Tibial nerve (tissue), 4 donors: ENCODE measurements around the gene GATA5. TPM values are rescaled to one million over a fixed set of nuclear protein-coding genes. Genes with fewer than 3 reads are reported as not detected.

Experiments
- DNase-seq, 2 donors: peaks; one replicate each; pipeline ENCODE4 v3.0.0-alpha.2; 2019; ENCODE audit warnings: low spot score in 2 of 2
- H3K27ac ChIP-seq, 4 donors: fragments of 200-600 bp; sonication (generic) in 3 of 4; one replicate each; pipeline ENCODE4 v1.5.1; 2017 to 2019; ENCODE audit warnings: mild to moderate bottlenecking in 1 of 4
- H3K27me3 ChIP-seq, 2 donors: fragments of 200-600 bp; sonication (generic) in 1 of 2; one replicate each; pipeline versions ENCODE4 v1.5.1 to v1.6.0; 2017 to 2019
- H3K36me3 ChIP-seq, 3 donors: fragments of 200-600 bp; sonication (generic); one replicate each; pipeline ENCODE4 v1.5.1; 2018 to 2019
- H3K4me1 ChIP-seq, 4 donors: fragments of 200-600 bp; sonication (generic) in 3 of 4; one replicate each; pipeline ENCODE4 v1.5.1; 2017 to 2019
- H3K4me3 ChIP-seq, 4 donors: fragments of 200-600 bp; sonication (generic) in 3 of 4; one replicate each; pipeline ENCODE4 v1.5.1; 2017 to 2019; ENCODE audit warnings: mild to moderate bottlenecking in 1 of 4, moderate library complexity in 1 of 4
- H3K9me3 ChIP-seq, 4 donors: fragments of 200-600 bp; sonication (generic) in 3 of 4; one replicate each; pipeline ENCODE4 v1.5.1; 2017 to 2019
- CTCF ChIP-seq, 5 experiments: fragments of 200-600 bp in 3 of 5; fragments of 450-650 bp in 2 of 5; sonication (generic) in 3 of 5; IDR thresholded peaks; one replicate each; pipeline ENCODE4 v1.5.1; 2016 to 2019; ENCODE audit warnings: antibody characterized with exemption in 5 of 5, mild to moderate bottlenecking in 3 of 5, moderate library complexity in 2 of 5
- EP300 ChIP-seq, 2 donors: sonication (generic); formaldehyde crosslinking; IDR thresholded peaks; one replicate each; pipeline ENCODE4 v1.6.1; 2017; ENCODE audit warnings: antibody characterized with exemption in 2 of 2, mild to moderate bottlenecking in 1 of 2
- POLR2A ChIP-seq, 2 donors: fragments of 450-650 bp; IDR thresholded peaks; one replicate each; pipeline ENCODE4 v1.6.1; 2017; ENCODE audit warnings: antibody characterized with exemption in 2 of 2, mild to moderate bottlenecking in 2 of 2, moderate library complexity in 2 of 2
- WGBS, 2 donors: methylation state at CpG; one replicate each; pipeline ENCODE4 v1.1.5; 2018; 5-methylcytosine and 5-hydroxymethylcytosine counted together
- total RNA-seq, 4 donors: library from RNA; depleted of rRNA; stranded (reverse); fragments of >200 nt; gene quantifications; one replicate each; pipeline ENCODE4 v1.1.0, GENCODE V29; 2016

The GATA5 gene
- total RNA-seq, 4 donors from 2014 or later, result 0.20 TPM; not detected in 3

- Histone ChIP-seq H3K9me3 (no peaks in the 10 kb centered on the region), H3K4me3 (no peak overlapping the region), H3K36me3 (no peaks in the 10 kb centered on the region), H3K27ac (no peak overlapping the region), H3K4me1 (peaks cover 0 to 12% (median 2%) of the 10 kb centered on the region in 4 donors), H3K27me3 (peaks cover 0 to 15% of the 10 kb centered on the region in 2 donors)
- TF ChIP-seq CTCF (IDR thresholded peaks at IDR 0.05) (no peak), POLR2A (IDR thresholded peaks at IDR 0.05) (no peak), EP300 (IDR thresholded peaks at IDR 0.05) (no peak)
- no peak for DNase-seq
- 75% methylated on average over 10 to 13 of the region's 13 CpGs for WGBS, 2 donors
Observed at GRCh38 chr20:62501801-62502495, 26.2 kb upstream of the GATA5 start.

- Histone ChIP-seq H3K9me3 (no peaks in the 10 kb centered on the region), H3K4me1 (peaks cover 0 to 28% (median 6%) of the 10 kb centered on the region in 4 donors), H3K4me3 (no peak overlapping the region), H3K36me3 (no peaks in the 10 kb centered on the region), H3K27me3 (peaks cover 0 to 31% of the 10 kb centered on the region in 2 donors), H3K27ac (no peak overlapping the region)
- 24 to 35% methylated on average over 16 to 25 of the region's 26 CpGs for WGBS, 2 donors
- peak; percentile 62 to 81 for DNase-seq
- TF ChIP-seq EP300 (IDR thresholded peaks at IDR 0.05) (no peak), POLR2A (IDR thresholded peaks at IDR 0.05) (no peak), CTCF (IDR thresholded peaks at IDR 0.05) (peak; percentile 82 to 96 (median 89))
Observed at GRCh38 chr20:62500237-62500864, 24.6 kb upstream of the GATA5 start.

GRCh38 chr20:62499758-62500236 is 24.0 kb upstream of the GATA5 start:
- peaks cover 0 to 33% (median 6%) of the 10 kb centered on the region in 4 donors for H3K4me1 ChIP-seq
- no peak overlapping the region for H3K4me3 ChIP-seq
- peaks cover 0 to 36% of the 10 kb centered on the region in 2 donors for H3K27me3 ChIP-seq
- H3K36me3 ChIP-seq, result no peaks in the 10 kb centered on the region
- TF ChIP-seq CTCF (IDR thresholded peaks at IDR 0.05) (no peak), EP300 (IDR thresholded peaks at IDR 0.05) (no peak), POLR2A (IDR thresholded peaks at IDR 0.05) (no peak)
- no peaks in the 10 kb centered on the region for H3K9me3 ChIP-seq
- no peak for DNase-seq
- WGBS, 2 donors, result 61 to 66% methylated on average over 17 to 21 of the region's 21 CpGs
- H3K27ac ChIP-seq, result no peak overlapping the region

GRCh38 chr20:62498874-62499273 is 23.1 kb upstream of the GATA5 start:
- no peak for DNase-seq
- Histone ChIP-seq H3K27ac (no peak overlapping the region), H3K27me3 (peaks cover 0 to 43% of the 10 kb centered on the region in 2 donors), H3K36me3 (no peaks in the 10 kb centered on the region), H3K4me3 (no peak overlapping the region), H3K9me3 (no peaks in the 10 kb centered on the region), H3K4me1 (peaks cover 0 to 33% (median 6%) of the 10 kb centered on the region in 4 donors)
- WGBS, 2 donors, result 89 to 93% methylated on average over 6 of the region's 6 CpGs
- TF ChIP-seq POLR2A (IDR thresholded peaks at IDR 0.05), result no peak
- TF ChIP-seq CTCF (IDR thresholded peaks at IDR 0.05), result no peak
- no peak for TF ChIP-seq EP300 (IDR thresholded peaks at IDR 0.05)
